ENCODE measurements around the gene TESMIN.

The TESMIN gene

GRCh38 chr11:68751331-68751856 lies at the start of gene TESMIN:
TSS of gene TESMIN (minus strand) at chr11:68751520. CDS start at chr11:68750660, 860 bp downstream.
- peak; percentile 82 for DNase-seq

- DNase-seq: peak; percentile 33
Measured at GRCh38 chr11:68798221-68798813, 47.0 kb upstream of the TESMIN start.

GRCh38 chr11:68796801-68797200 lies 45.5 kb upstream of the TESMIN start:
- no peak for DNase-seq

- DNase-seq: no peak
Measured at GRCh38 chr11:68792400-68792966, 41.2 kb upstream of the TESMIN start.

GRCh38 chr11:68784653-68785052 lies 33.3 kb upstream of the TESMIN start:
- no peak for DNase-seq

GRCh38 chr11:68783216-68783821 lies 32.0 kb upstream of the TESMIN start:
- DNase-seq: no peak

- no peak for DNase-seq
Measured at GRCh38 chr11:68782711-68783110, 31.4 kb upstream of the TESMIN start.

- peak; percentile 3 for DNase-seq
Measured at GRCh38 chr11:68780829-68781228, 29.5 kb upstream of the TESMIN start.

GRCh38 chr11:68778205-68778604 lies 26.9 kb upstream of the TESMIN start:
- DNase-seq: no peak

GRCh38 chr11:68776442-68777235 lies 25.3 kb upstream of the TESMIN start:
- no peak for DNase-seq

- no peak for DNase-seq
Measured at GRCh38 chr11:68775951-68776388, 24.6 kb upstream of the TESMIN start.

GRCh38 chr11:68774194-68774585 lies 22.9 kb upstream of the TESMIN start:
- DNase-seq: no peak

GRCh38 chr11:68773521-68774193 lies 22.3 kb upstream of the TESMIN start:
- DNase-seq: no peak

- DNase-seq: no peak
Measured at GRCh38 chr11:68772936-68773335, 21.6 kb upstream of the TESMIN start.

GRCh38 chr11:68770781-68771180 lies 19.5 kb upstream of the TESMIN start:
- no peak for DNase-seq

- peak; percentile 22 for DNase-seq
Measured at GRCh38 chr11:68767672-68768071, 16.4 kb upstream of the TESMIN start.

GRCh38 chr11:68766786-68767185 lies 15.5 kb upstream of the TESMIN start:
- no peak for DNase-seq

GRCh38 chr11:68764746-68765145 lies 13.4 kb upstream of the TESMIN start:
- DNase-seq: no peak

GRCh38 chr11:68763926-68764657 lies 12.8 kb upstream of the TESMIN start:
- DNase-seq: no peak

- DNase-seq: no peak
Measured at GRCh38 chr11:68763181-68763721, 11.9 kb upstream of the TESMIN start.

- no peak for DNase-seq
Measured at GRCh38 chr11:68762481-68762880, 11.2 kb upstream of the TESMIN start.

GRCh38 chr11:68761801-68762200 lies 10.5 kb upstream of the TESMIN start:
- no peak for DNase-seq

Measured in inflammatory macrophage treated with lipopolysaccharide for 4 hours (primary cell).